ENCODE measurements around the gene PIBF1. TPM values are rescaled to one million over a fixed set of nuclear protein-coding genes. Genes with fewer than 3 reads are reported as not detected.
"Not testable (repeated sequence)": the region's sequence is repeated elsewhere in the genome, so short reads cannot be mapped to it uniquely, and the experiment has no call there.

Gene PIBF1
- polyA plus RNA-seq, 4 donors: 9.2 to 15.9 (median 10.5) TPM

DNA sequence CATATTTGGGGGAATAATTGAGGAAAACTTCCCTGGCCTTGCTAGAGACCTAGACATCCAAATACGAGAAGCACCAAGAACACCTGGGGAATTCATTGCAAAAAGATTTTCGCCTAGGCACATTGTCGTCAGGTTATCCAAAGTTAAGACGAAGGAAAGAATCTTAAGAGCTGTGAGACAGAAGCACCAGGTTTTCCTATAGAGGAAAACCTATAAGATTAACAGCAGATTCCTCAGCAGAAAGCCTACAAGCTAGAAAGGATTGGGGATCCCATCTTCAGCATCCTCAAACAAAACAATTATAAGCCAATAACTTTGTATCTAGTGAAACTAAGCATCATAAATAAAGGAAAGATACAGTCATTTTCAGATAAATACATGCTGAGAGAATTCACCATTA lies 114.9 kb downstream of the PIBF1 start:
- Histone ChIP-seq H3K9me3 (ENCODE audit: control insufficient read depth in 2 of 2, insufficient read depth in 1 of 2, low read depth in 1 of 2, low read length in 1 of 2) (peaks cover 0 to 12% of the 10 kb centered on the region in 2 donors), H3K4me1 (ENCODE audit: control insufficient read depth in 3 of 3, insufficient read depth in 2 of 3, low read depth in 1 of 3, low read length in 2 of 3) (no peaks in the 10 kb centered on the region), H3K36me3 (ENCODE audit: control insufficient read depth in 3 of 3, insufficient read depth in 2 of 3, low read depth in 1 of 3, low read length in 3 of 3) (peaks cover 2 to 11% (median 3%) of the 10 kb centered on the region in 3 donors), H3K27ac (ENCODE audit: low read depth in 1 of 3, low read length in 2 of 3) (no peak overlapping the region), H3K27me3 (ENCODE audit: control insufficient read depth in 3 of 3, insufficient read depth in 3 of 3, low read length in 3 of 3) (no peaks in the 10 kb centered on the region), H3K4me3 (ENCODE audit: low read depth in 1 of 3, low read length in 3 of 3) (no peak overlapping the region)
- no peak for FAIRE-seq
- DNase-seq: no peak
- 95 to 97% (median 97%) methylated on average over 4 of the region's 4 CpGs for WGBS, 3 donors

DNA sequence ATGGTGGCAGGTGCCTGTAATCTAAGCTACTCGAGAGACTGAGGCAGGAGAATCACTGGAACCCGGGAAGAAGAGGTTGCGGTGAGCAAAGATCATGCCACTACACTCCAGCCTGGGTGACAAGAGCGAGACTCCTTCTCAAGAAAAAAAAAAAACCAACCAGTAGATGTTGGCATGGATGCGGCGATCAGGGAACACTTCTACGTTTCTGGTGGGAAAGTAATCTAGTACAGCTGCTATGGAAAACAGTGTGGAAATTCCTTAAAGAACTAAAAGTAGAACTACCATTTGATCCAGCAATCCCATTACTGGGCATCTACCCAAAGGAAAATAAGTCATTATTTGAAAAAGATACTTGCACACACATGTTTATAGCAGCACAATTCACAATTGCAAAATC lies 119.6 kb downstream of the PIBF1 start:
- not testable (repeated sequence) for H3K27ac ChIP-seq (ENCODE audit: low read depth in 1 of 3, low read length in 2 of 3); FAIRE-seq; DNase-seq; H3K9me3 ChIP-seq (ENCODE audit: control insufficient read depth in 2 of 2, insufficient read depth in 1 of 2, low read depth in 1 of 2, low read length in 1 of 2); H3K4me3 ChIP-seq (ENCODE audit: low read depth in 1 of 3, low read length in 3 of 3); H3K27me3 ChIP-seq (ENCODE audit: control insufficient read depth in 3 of 3, insufficient read depth in 3 of 3, low read length in 3 of 3); H3K4me1 ChIP-seq (ENCODE audit: control insufficient read depth in 3 of 3, insufficient read depth in 2 of 3, low read depth in 1 of 3, low read length in 2 of 3); H3K36me3 ChIP-seq (ENCODE audit: control insufficient read depth in 3 of 3, insufficient read depth in 2 of 3, low read depth in 1 of 3, low read length in 3 of 3)
- 89 to 95% (median 94%) methylated on average over 7 of the region's 7 CpGs for WGBS, 3 donors

DNA sequence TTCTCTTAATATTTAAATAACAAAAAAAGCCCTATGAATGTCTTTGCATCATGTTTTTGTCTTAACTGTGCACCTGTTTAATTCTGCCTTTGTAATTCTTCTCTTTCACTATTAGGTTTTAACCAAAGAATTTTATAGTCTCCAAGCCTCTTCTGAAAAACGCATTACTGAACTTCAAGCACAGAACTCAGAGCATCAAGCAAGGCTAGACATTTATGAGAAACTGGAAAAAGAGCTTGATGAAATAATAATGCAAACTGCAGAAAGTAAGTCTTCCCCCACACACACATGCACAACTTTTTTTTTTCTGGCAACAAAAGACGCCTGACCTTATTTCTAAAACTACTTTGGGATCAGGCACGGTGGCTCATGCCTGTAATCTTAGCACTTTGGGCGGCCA lies 126.5 kb downstream of the PIBF1 start:
- Histone ChIP-seq H3K4me1 (ENCODE audit: control insufficient read depth in 3 of 3, insufficient read depth in 2 of 3, low read depth in 1 of 3, low read length in 2 of 3) (no peaks in the 10 kb centered on the region), H3K9me3 (ENCODE audit: control insufficient read depth in 2 of 2, insufficient read depth in 1 of 2, low read depth in 1 of 2, low read length in 1 of 2) (no peaks in the 10 kb centered on the region), H3K27me3 (ENCODE audit: control insufficient read depth in 3 of 3, insufficient read depth in 3 of 3, low read length in 3 of 3) (no peaks in the 10 kb centered on the region), H3K4me3 (ENCODE audit: low read depth in 1 of 3, low read length in 3 of 3) (no peak overlapping the region), H3K36me3 (ENCODE audit: control insufficient read depth in 3 of 3, insufficient read depth in 2 of 3, low read depth in 1 of 3, low read length in 3 of 3) (peaks cover 0 to 11% (median 5%) of the 10 kb centered on the region in 3 donors), H3K27ac (ENCODE audit: low read depth in 1 of 3, low read length in 2 of 3) (no peak overlapping the region)
- FAIRE-seq (no peak), DNase-seq (no peak)
- 71 to 98% (median 89%) methylated on average over 4 of the region's 4 CpGs for WGBS, 3 donors

DNA sequence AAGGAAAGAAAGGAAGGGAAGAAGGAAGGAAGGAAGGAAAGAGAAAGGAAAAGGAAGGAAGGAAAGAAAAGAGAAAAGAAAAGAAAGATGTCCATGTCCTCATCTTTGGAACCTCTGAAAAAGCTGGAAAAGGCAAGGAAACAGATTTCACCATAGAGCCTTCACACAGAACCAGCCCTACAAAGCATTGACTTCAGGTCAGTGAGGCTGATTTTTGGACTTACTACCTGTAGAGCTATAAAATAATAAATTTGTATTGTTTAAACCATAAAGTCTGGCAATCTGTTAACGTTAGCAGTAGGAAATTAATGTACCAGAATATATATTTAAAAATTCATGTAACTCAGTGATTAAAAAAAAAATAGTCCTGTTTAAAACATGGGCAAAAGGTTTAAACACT lies 130.0 kb downstream of the PIBF1 start:
- H3K27ac ChIP-seq (ENCODE audit: low read depth in 1 of 3, low read length in 2 of 3): no peak overlapping the region
- H3K36me3 ChIP-seq (ENCODE audit: control insufficient read depth in 3 of 3, insufficient read depth in 2 of 3, low read depth in 1 of 3, low read length in 3 of 3): peaks cover 0 to 11% (median 5%) of the 10 kb centered on the region in 3 donors
- H3K4me3 ChIP-seq (ENCODE audit: low read depth in 1 of 3, low read length in 3 of 3): no peak overlapping the region
- DNase-seq (peak; percentile 39 to 57), FAIRE-seq (no peak)
- WGBS, 3 donors: 18 to 68% (median 49%) methylated on average over 1 of the region's 1 CpG
- no peaks in the 10 kb centered on the region for H3K27me3 ChIP-seq (ENCODE audit: control insufficient read depth in 3 of 3, insufficient read depth in 3 of 3, low read length in 3 of 3)
- no peaks in the 10 kb centered on the region for H3K4me1 ChIP-seq (ENCODE audit: control insufficient read depth in 3 of 3, insufficient read depth in 2 of 3, low read depth in 1 of 3, low read length in 2 of 3)
- no peaks in the 10 kb centered on the region for H3K9me3 ChIP-seq (ENCODE audit: control insufficient read depth in 2 of 2, insufficient read depth in 1 of 2, low read depth in 1 of 2, low read length in 1 of 2)

GRCh38 chr13:72920097-72920496 lies 138.2 kb downstream of the PIBF1 start:
- Histone ChIP-seq H3K4me1 (ENCODE audit: control insufficient read depth in 3 of 3, insufficient read depth in 2 of 3, low read depth in 1 of 3, low read length in 2 of 3) (no peaks in the 10 kb centered on the region), H3K4me3 (ENCODE audit: low read depth in 1 of 3, low read length in 3 of 3) (no peak overlapping the region), H3K27me3 (ENCODE audit: control insufficient read depth in 3 of 3, insufficient read depth in 3 of 3, low read length in 3 of 3) (no peaks in the 10 kb centered on the region), H3K9me3 (ENCODE audit: control insufficient read depth in 2 of 2, insufficient read depth in 1 of 2, low read depth in 1 of 2, low read length in 1 of 2) (no peaks in the 10 kb centered on the region), H3K27ac (ENCODE audit: low read depth in 1 of 3, low read length in 2 of 3) (no peak overlapping the region), H3K36me3 (ENCODE audit: control insufficient read depth in 3 of 3, insufficient read depth in 2 of 3, low read depth in 1 of 3, low read length in 3 of 3) (peaks cover 0 to 10% (median 4%) of the 10 kb centered on the region in 3 donors)
- FAIRE-seq (no peak), DNase-seq (peak in 1 of 2 donors; percentile 7)
- WGBS, 3 donors: 45 to 57% (median 51%) methylated on average over 2 of the region's 2 CpGs

DNA sequence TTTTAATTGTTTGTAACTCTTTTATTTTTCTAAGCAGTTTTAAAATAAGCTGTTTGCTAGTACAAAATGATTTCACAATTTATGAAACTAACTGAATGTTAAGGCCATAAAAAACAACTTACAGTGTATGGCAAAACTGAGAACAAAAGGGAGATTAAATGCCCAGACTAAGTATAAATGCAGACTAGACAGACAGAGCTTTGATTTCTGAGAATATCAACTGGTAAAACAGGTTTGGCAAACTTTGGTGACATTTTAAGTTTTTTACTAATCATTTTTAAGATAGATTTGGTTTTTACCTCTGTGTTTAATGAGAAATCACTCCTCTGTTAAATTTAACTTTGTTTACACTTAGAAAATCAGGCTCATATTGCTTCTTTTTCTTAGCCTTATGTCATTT lies 149.4 kb downstream of the PIBF1 start:
- H3K27ac ChIP-seq (ENCODE audit: low read depth in 1 of 3, low read length in 2 of 3): no peak overlapping the region
- no peak overlapping the region for H3K4me3 ChIP-seq (ENCODE audit: low read depth in 1 of 3, low read length in 3 of 3)
- no peaks in the 10 kb centered on the region for H3K9me3 ChIP-seq (ENCODE audit: control insufficient read depth in 2 of 2, insufficient read depth in 1 of 2, low read depth in 1 of 2, low read length in 1 of 2)
- H3K27me3 ChIP-seq (ENCODE audit: control insufficient read depth in 3 of 3, insufficient read depth in 3 of 3, low read length in 3 of 3): no peaks in the 10 kb centered on the region
- H3K4me1 ChIP-seq (ENCODE audit: control insufficient read depth in 3 of 3, insufficient read depth in 2 of 3, low read depth in 1 of 3, low read length in 2 of 3): no peaks in the 10 kb centered on the region
- DNase-seq (no peak), FAIRE-seq (no peak)
- peaks cover 2 to 20% (median 4%) of the 10 kb centered on the region in 3 donors for H3K36me3 ChIP-seq (ENCODE audit: control insufficient read depth in 3 of 3, insufficient read depth in 2 of 3, low read depth in 1 of 3, low read length in 3 of 3)

GRCh38 chr13:72932250-72932649 lies 150.3 kb downstream of the PIBF1 start:
- no peak overlapping the region for H3K27ac ChIP-seq (ENCODE audit: low read depth in 1 of 3, low read length in 2 of 3)
- no peak overlapping the region for H3K4me3 ChIP-seq (ENCODE audit: low read depth in 1 of 3, low read length in 3 of 3)
- FAIRE-seq: no peak
- 93 to 97% (median 94%) methylated on average over 1 of the region's 1 CpG for WGBS, 3 donors
- no peaks in the 10 kb centered on the region for H3K9me3 ChIP-seq (ENCODE audit: control insufficient read depth in 2 of 2, insufficient read depth in 1 of 2, low read depth in 1 of 2, low read length in 1 of 2)
- no peaks in the 10 kb centered on the region for H3K27me3 ChIP-seq (ENCODE audit: control insufficient read depth in 3 of 3, insufficient read depth in 3 of 3, low read length in 3 of 3)
- no peak for DNase-seq
- H3K36me3 ChIP-seq (ENCODE audit: control insufficient read depth in 3 of 3, insufficient read depth in 2 of 3, low read depth in 1 of 3, low read length in 3 of 3): peaks cover 0 to 16% (median 2%) of the 10 kb centered on the region in 3 donors
- no peaks in the 10 kb centered on the region for H3K4me1 ChIP-seq (ENCODE audit: control insufficient read depth in 3 of 3, insufficient read depth in 2 of 3, low read depth in 1 of 3, low read length in 2 of 3)

GRCh38 chr13:72946267-72946666 lies 164.3 kb downstream of the PIBF1 start:
- H3K9me3 ChIP-seq (ENCODE audit: control insufficient read depth in 2 of 2, insufficient read depth in 1 of 2, low read depth in 1 of 2, low read length in 1 of 2): peaks cover 0 to 16% of the 10 kb centered on the region in 2 donors
- WGBS, 3 donors: 94 to 100% (median 97%) methylated on average over 2 of the region's 2 CpGs

DNA sequence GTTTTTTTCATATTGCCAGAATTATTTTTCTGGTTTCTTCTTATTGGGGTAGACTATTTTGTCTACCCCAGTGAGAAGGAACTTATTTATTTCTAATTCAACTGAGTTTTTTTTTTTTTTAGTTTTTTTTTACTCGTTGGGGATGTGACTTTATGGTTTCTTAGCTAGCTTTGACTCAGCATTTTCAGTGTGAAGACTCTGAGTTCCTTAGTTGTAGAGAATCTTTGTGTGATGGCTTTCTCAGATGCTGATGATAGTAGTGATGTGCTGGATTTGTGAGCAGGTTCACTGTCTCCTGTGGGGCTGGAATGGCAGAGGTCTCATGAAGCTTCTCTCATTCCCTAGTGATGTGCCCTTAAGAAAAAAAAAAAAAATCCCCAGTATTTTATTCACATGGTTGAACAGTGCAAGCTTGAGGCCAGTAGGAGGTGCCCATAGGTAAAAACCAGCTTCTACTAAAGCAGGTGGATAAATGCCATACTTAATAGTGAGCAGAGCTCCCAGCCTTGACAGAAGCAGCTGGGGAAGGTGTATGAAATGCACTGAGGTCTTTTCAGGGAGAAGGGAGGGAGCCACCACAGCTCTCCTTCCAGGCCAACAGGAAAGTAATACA lies 170.7 kb downstream of the PIBF1 start:
- WGBS, 3 donors: 3 to 46% (median 23%) methylated on average over 1 of the region's 1 CpG
- Histone ChIP-seq H3K4me3 (ENCODE audit: low read depth in 1 of 3, low read length in 3 of 3) (no peak overlapping the region), H3K4me1 (ENCODE audit: control insufficient read depth in 3 of 3, insufficient read depth in 2 of 3, low read depth in 1 of 3, low read length in 2 of 3) (peaks cover 0 to 11% (median 4%) of the 10 kb centered on the region in 3 donors), H3K36me3 (ENCODE audit: control insufficient read depth in 3 of 3, insufficient read depth in 2 of 3, low read depth in 1 of 3, low read length in 3 of 3) (peaks cover 0 to 3% (median under 1%) of the 10 kb centered on the region in 3 donors), H3K9me3 (ENCODE audit: control insufficient read depth in 2 of 2, insufficient read depth in 1 of 2, low read depth in 1 of 2, low read length in 1 of 2) (peaks cover 0 to 4% of the 10 kb centered on the region in 2 donors), H3K27ac (ENCODE audit: low read depth in 1 of 3, low read length in 2 of 3) (peak overlapping the region in 1 of 3 donors; percentile 7), H3K27me3 (ENCODE audit: control insufficient read depth in 3 of 3, insufficient read depth in 3 of 3, low read length in 3 of 3) (no peaks in the 10 kb centered on the region)
- FAIRE-seq: no peak
- DNase-seq: peak; percentile 49 to 74

More at GRCh38 chr13:72946267-72946666, 164.3 kb downstream of the PIBF1 start:
- H3K27me3 ChIP-seq (ENCODE audit: control insufficient read depth in 3 of 3, insufficient read depth in 3 of 3, low read length in 3 of 3); H3K4me1 ChIP-seq (ENCODE audit: control insufficient read depth in 3 of 3, insufficient read depth in 2 of 3, low read depth in 1 of 3, low read length in 2 of 3); FAIRE-seq; H3K4me3 ChIP-seq (ENCODE audit: low read depth in 1 of 3, low read length in 3 of 3); H3K36me3 ChIP-seq (ENCODE audit: control insufficient read depth in 3 of 3, insufficient read depth in 2 of 3, low read depth in 1 of 3, low read length in 3 of 3); DNase-seq; H3K27ac ChIP-seq (ENCODE audit: low read depth in 1 of 3, low read length in 2 of 3): not testable (repeated sequence)
